ENCODE results near the gene DLG1.

Gene DLG1

GRCh38 chr3:197011780-197012539 lies 286.5 kb downstream of the DLG1 start:
- DNase-seq: no peak

GRCh38 chr3:197010556-197011351 lies 287.7 kb downstream of the DLG1 start:
- peak in 1 of 2 experiments; percentile 4 for DNase-seq

- no peak for DNase-seq
Observed at GRCh38 chr3:197009532-197010019, 288.8 kb downstream of the DLG1 start.

- DNase-seq: no peak
Observed at GRCh38 chr3:197008436-197009209, 289.8 kb downstream of the DLG1 start.

- no peak for DNase-seq
Observed at GRCh38 chr3:197007953-197008352, 290.5 kb downstream of the DLG1 start.

- no peak for DNase-seq
Observed at GRCh38 chr3:197007296-197007940, 291.0 kb downstream of the DLG1 start.

GRCh38 chr3:197006860-197007259 lies 291.6 kb downstream of the DLG1 start:
- no peak for DNase-seq

GRCh38 chr3:197006446-197006845 lies 292.0 kb downstream of the DLG1 start:
- DNase-seq: no peak

GRCh38 chr3:197003461-197004385 lies 294.7 kb downstream of the DLG1 start:
- peak in 1 of 2 experiments; percentile 13 for DNase-seq

GRCh38 chr3:197002701-197003454 lies 295.5 kb downstream of the DLG1 start:
- DNase-seq: no peak

- peak in 1 of 2 experiments; percentile 59 for DNase-seq
Observed at GRCh38 chr3:197001972-197002700, 296.3 kb downstream of the DLG1 start.

GRCh38 chr3:197001106-197001971 lies 297.1 kb downstream of the DLG1 start:
- DNase-seq: peak in 1 of 2 experiments; percentile 59

- DNase-seq: no peak
Observed at GRCh38 chr3:197000211-197000610, 298.2 kb downstream of the DLG1 start.

GRCh38 chr3:196998966-196999760 lies 299.2 kb downstream of the DLG1 start:
- no peak for DNase-seq

- no peak for DNase-seq
Observed at GRCh38 chr3:196997311-196997710, 301.1 kb downstream of the DLG1 start.

- no peak for DNase-seq
Observed at GRCh38 chr3:196996454-196997265, 301.8 kb downstream of the DLG1 start.

All from cerebellar nuclear complex (tissue), 1 donor.